HG03108 (cell line): ENCODE results near the gene TM2D1.

Experiments
- ATAC-seq: cut with Tn5 transposase; IDR thresholded peaks from one replicate; pipeline ENCODE4 v1.9.1; 2021; ENCODE audit warnings: moderate library complexity; ENCODE audit not compliant: unreplicated experiment

TM2D1 gene

GRCh38 chr1:61645476-61645875 lies 79.5 kb downstream of the TM2D1 start:
- ATAC-seq: no peak

GRCh38 chr1:61644303-61644702 lies 80.6 kb downstream of the TM2D1 start:
- ATAC-seq: no peak

- no peak for ATAC-seq
These were observed 82.3 kb downstream of the TM2D1 start for GRCh38 chr1:61642475-61643232.

GRCh38 chr1:61641578-61642336 lies 83.2 kb downstream of the TM2D1 start:
- ATAC-seq: peak; percentile 90

GRCh38 chr1:61640531-61641530 lies 84.1 kb downstream of the TM2D1 start:
- no peak for ATAC-seq

GRCh38 chr1:61639608-61640336 lies 85.2 kb downstream of the TM2D1 start:
- no peak for ATAC-seq

- ATAC-seq: no peak
These were observed 85.9 kb downstream of the TM2D1 start for GRCh38 chr1:61638911-61639605.

GRCh38 chr1:61638296-61638695 lies 86.6 kb downstream of the TM2D1 start:
- no peak for ATAC-seq

- ATAC-seq: no peak
These were observed 87.5 kb downstream of the TM2D1 start for GRCh38 chr1:61637470-61637869.

GRCh38 chr1:61636814-61637213 lies 88.1 kb downstream of the TM2D1 start:
- ATAC-seq: no peak

- ATAC-seq: no peak
These were observed 88.6 kb downstream of the TM2D1 start for GRCh38 chr1:61636376-61636775.

GRCh38 chr1:61635557-61635956 lies 89.4 kb downstream of the TM2D1 start:
- ATAC-seq: no peak

- ATAC-seq: no peak
These were observed 93.5 kb downstream of the TM2D1 start for GRCh38 chr1:61631436-61631835.
